Activated CD8-positive, alpha-beta memory T cell treated with anti-CD3 and anti-CD28 coated beads, Interleukin-2, amount 50 U/mL, for 24 hours (primary cell): ENCODE data around the gene CES3.

Source experiments
- DNase-seq: peaks from one replicate; pipeline ENCODE4 v3.0.0-alpha.2; 2020; ENCODE audit errors: extremely low read depth

CES3 gene

GRCh38 chr16:67006930-67007658 lies 46.0 kb downstream of the CES3 start:
- DNase-seq, result no peak

GRCh38 chr16:67009158-67009557 lies 48.1 kb downstream of the CES3 start:
- no peak for DNase-seq

- DNase-seq, result no peak
Measured at GRCh38 chr16:67011274-67011673, 50.2 kb downstream of the CES3 start.

- no peak for DNase-seq
Measured at GRCh38 chr16:67013233-67013822, 52.3 kb downstream of the CES3 start.

DNA sequence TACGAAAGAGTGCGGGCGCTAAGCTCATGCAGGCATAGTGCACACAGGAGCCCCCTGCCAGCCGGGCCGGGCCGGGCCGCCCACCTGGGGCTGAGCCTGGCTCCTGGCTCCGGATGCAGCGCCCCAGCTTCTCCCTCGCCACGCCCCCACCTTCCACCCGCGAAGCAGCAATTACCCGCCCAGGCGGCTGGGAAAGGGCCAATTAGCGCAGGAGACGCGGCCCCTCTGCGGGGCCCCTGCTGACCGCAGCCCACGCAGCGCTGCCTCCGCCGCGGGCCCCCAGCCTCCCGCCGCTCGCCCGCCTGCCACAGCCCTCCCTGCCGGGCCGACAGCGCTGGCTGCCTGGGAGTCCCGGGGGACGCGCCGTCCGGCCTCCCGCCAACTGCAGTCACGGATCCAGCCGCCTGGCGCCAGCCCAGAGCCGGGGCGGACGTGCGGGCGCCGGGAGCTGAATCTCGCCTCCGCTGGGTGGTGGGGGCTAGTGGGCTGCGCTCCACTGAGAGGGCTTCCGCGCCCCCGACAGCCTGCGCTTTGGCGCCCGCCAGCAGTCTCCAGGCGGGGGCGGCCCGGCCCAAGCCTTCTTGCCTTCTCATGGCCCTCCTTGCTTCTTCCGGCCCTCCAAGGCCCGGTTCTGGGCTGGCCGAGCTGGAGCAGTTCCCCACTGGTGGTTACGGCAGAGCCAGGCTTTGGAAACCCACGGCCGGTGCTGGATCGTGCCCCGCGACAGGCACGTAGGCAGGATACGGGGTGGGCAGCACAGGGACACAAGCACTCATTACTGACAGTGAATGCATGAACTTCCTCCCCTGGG lies 53.0 kb downstream of the CES3 start:
- no peak for DNase-seq

DNA sequence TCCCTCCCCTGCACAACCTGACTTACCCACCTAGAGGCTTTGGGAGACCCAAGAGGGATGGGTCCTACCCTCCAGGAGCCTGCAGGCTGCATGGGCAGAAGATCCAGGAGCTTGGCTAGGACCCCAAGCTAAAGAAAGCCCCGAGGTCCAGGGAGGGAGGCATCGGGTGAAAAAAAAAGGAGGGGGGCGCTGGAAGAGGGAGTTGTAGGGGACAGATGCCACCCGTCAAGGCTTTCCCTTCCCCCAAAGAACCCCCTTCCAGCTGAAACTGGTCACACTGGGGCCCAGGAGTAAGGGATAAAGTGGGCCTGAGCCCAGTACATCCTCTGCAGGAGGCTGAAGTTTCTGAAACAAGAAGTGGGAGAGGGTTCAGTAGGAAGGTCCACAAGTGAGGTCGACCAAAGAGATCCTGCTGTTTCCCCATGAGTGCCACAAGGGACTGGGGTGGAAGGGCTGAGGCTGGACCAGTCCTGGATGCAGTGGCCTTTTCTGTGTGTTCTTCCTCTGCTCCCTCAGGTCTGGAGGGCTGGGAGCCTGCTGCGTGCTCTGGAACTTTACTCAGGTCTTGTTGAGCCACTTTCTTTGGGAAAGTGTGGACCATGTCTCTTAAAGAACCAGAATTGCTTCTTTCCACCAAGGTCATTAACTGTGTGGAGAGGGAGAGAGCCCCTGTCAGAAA lies 53.7 kb downstream of the CES3 start:
- DNase-seq, result no peak

GRCh38 chr16:67015313-67015731 lies 54.3 kb downstream of the CES3 start:
- DNase-seq, result no peak

- DNase-seq, result no peak
Measured at GRCh38 chr16:67016143-67016542, 55.1 kb downstream of the CES3 start.

DNA sequence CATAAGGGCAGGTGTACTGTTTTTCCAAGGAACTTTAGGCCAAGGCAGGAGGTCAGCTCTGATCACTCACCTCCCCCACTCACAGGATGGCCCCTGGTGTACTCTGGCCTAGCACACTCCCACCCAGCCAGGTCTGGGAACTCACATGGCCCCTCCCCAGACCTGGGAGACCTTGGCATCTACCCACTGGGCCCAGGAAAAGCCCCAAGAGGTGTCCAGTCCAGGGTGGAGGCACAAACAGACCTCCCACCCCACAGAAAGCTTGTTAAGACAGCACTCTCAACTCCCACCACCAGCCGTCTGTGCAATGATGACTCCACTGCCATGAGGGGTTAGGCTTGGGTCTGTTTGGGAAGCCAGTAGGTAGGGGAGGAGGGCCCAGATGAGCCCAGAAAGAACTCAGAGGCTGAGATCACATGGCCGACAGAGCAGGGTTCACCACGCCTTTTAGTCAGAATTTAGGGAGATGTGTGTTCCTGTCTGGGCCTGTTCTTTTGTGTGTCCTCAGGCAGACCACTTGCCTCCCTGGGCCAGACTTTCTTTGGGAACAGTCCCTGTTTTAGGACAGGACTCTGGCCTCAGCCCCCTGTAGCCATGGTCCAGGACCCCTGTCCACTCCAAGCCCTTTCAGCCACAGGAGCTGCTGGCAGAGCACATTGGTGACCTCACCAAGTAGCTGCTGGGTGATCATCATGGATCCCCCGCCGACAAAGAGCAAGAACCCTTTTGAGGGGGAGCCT lies 55.8 kb downstream of the CES3 start:
- no peak for DNase-seq

DNA sequence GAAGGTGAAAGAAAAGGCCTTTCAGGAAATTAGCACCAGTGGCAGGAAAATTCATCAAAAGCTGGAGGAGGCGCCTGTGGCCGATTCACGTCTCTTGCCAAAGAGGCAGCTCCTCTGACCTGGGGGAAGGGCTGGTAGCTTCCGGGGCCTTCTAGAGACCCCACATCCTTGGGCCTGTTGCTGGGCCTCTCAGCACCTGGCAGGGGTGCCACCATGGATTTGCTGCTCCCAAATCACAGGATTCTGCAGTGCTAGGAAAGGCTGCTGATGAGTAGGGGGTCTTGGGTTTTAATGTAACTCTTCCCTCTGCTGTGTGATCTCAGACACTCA lies 56.3 kb downstream of the CES3 start:
- no peak for DNase-seq

DNA sequence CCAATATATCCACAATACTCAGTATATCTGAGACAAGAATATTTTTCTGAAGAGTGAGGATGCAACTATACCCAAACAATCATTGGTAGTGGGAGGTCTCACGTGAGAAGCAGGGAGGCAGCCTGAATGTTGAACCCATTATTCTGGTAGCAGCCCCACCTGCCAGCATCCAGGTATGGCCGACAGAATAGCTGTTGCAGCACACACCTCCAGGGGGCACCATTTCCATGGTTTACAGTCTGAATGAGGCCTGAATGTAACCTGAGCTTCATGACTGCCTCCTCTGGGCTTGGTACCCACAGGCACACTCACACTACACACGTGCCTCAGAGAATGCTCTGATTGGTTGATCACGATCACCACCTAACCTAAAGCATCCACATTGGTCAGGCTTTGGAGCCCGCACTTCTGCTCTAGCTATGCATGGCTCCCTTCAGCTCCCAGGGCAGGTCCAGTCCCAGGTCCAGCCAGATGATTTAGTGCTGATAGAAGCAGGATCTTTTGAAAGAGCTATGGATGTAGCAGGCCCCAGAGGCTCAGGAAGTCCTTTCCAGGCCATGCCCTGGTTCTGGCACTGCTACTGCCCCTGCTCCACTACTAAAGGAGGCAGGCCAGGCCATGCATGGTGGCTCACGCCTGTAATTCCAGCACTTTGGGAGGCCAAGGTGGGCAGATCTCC lies 56.9 kb downstream of the CES3 start:
- DNase-seq, result peak; percentile 72

GRCh38 chr16:67019171-67019570 lies 58.1 kb downstream of the CES3 start:
- DNase-seq, result no peak

GRCh38 chr16:67021321-67021720 lies 60.3 kb downstream of the CES3 start:
- no peak for DNase-seq

GRCh38 chr16:67022531-67023214 lies 61.6 kb downstream of the CES3 start:
- no peak for DNase-seq

- no peak for DNase-seq
Measured at GRCh38 chr16:67023689-67024088, 62.6 kb downstream of the CES3 start.
